H7 (cell line): Measurements from ENCODE around the gene AMBN. TPM values are rescaled to one million over a fixed set of nuclear protein-coding genes. Genes with fewer than 3 reads are reported as not detected.
"Not testable (repeated sequence)": the region's sequence is repeated elsewhere in the genome, so short reads cannot be mapped to it uniquely, and the experiment has no call there.

Experiments
- DNase-seq: peaks from one replicate; pipeline ENCODE4 v3.0.0; 2012
- H3K27me3 ChIP-seq: 2 replicates; pipeline ENCODE4 v1.6.0; 2011; ENCODE audit warnings: mild to moderate bottlenecking, low read length; ENCODE audit not compliant: control insufficient read depth, insufficient read depth
- H3K36me3 ChIP-seq: replicated peaks from 2 replicates; pipeline ENCODE4 v1.5.1; 2011; ENCODE audit warnings: low read length; ENCODE audit not compliant: control insufficient read depth, insufficient read depth
- H3K4me3 ChIP-seq: 2 replicates; pipeline ENCODE4 v1.5.1; 2011; ENCODE audit warnings: low read depth, mild to moderate bottlenecking, control low read depth, low read length, moderate library complexity; ENCODE audit not compliant: insufficient read depth
- total RNA-seq: library from RNA; depleted of rRNA; stranded (reverse); fragments of >200 nt; shearing (Covaris generic); gene quantifications from 2 replicates; pipeline ENCODE4 v1.2.3, GENCODE V29; 2014; rRNA removed

The AMBN gene
- total RNA-seq, 1 experiment from 2014 or later = not detected

- no peaks in the 10 kb centered on the region for H3K27me3 ChIP-seq
- DNase-seq = no peak
- H3K4me3 ChIP-seq = no peak overlapping the region
- H3K36me3 ChIP-seq = no peaks in the 10 kb centered on the region
These were observed 35.6 kb downstream of the AMBN start for GRCh38 chr4:70627620-70628019.

- Histone ChIP-seq H3K36me3 (no peaks in the 10 kb centered on the region), H3K4me3 (no peak within 1 kb of the TSS), H3K27me3 (no peaks in the 10 kb centered on the region)
- DNase-seq = no peak
These were observed 36.4 kb downstream of the AMBN start, which contains the start of gene ENAM for GRCh38 chr4:70628444-70628843. ENAM (plus strand) TSS chr4:70628744; CDS start chr4:70629501, 757 bp downstream.

- no peak for DNase-seq
- H3K4me3 ChIP-seq = no peak overlapping the region
- H3K36me3 ChIP-seq = no peaks in the 10 kb centered on the region
- H3K27me3 ChIP-seq = no peaks in the 10 kb centered on the region
These were observed 37.5 kb downstream of the AMBN start for GRCh38 chr4:70629469-70630090.

GRCh38 chr4:70630162-70630561 lies 38.1 kb downstream of the AMBN start:
- DNase-seq = no peak
- no peaks in the 10 kb centered on the region for H3K27me3 ChIP-seq
- H3K36me3 ChIP-seq = no peaks in the 10 kb centered on the region
- H3K4me3 ChIP-seq = no peak overlapping the region

GRCh38 chr4:70632028-70632427 lies 40.0 kb downstream of the AMBN start:
- no peak for DNase-seq
- Histone ChIP-seq H3K36me3 (no peaks in the 10 kb centered on the region), H3K27me3 (no peaks in the 10 kb centered on the region), H3K4me3 (no peak overlapping the region)

- H3K36me3 ChIP-seq = no peaks in the 10 kb centered on the region
- H3K27me3 ChIP-seq = no peaks in the 10 kb centered on the region
- DNase-seq = no peak
- no peak overlapping the region for H3K4me3 ChIP-seq
These were observed 42.4 kb downstream of the AMBN start for GRCh38 chr4:70634482-70634881.

- no peaks in the 10 kb centered on the region for H3K36me3 ChIP-seq
- H3K4me3 ChIP-seq = no peak overlapping the region
- no peaks in the 10 kb centered on the region for H3K27me3 ChIP-seq
- no peak for DNase-seq
These were observed 45.3 kb downstream of the AMBN start for GRCh38 chr4:70637239-70637913.

GRCh38 chr4:70640192-70640591 lies 48.1 kb downstream of the AMBN start:
- Histone ChIP-seq H3K27me3 (no peaks in the 10 kb centered on the region), H3K36me3 (no peaks in the 10 kb centered on the region), H3K4me3 (no peak overlapping the region)
- DNase-seq = no peak

GRCh38 chr4:70650741-70651140 lies 58.7 kb downstream of the AMBN start:
- H3K36me3 ChIP-seq, H3K27me3 ChIP-seq, H3K4me3 ChIP-seq, DNase-seq: not testable (repeated sequence)

GRCh38 chr4:70651864-70652506 lies 59.9 kb downstream of the AMBN start:
- Histone ChIP-seq H3K27me3 (no peaks in the 10 kb centered on the region), H3K4me3 (no peak overlapping the region), H3K36me3 (no peaks in the 10 kb centered on the region)
- peak; percentile 46 for DNase-seq

GRCh38 chr4:70654605-70655011 lies 62.6 kb downstream of the AMBN start:
- Histone ChIP-seq H3K36me3 (no peaks in the 10 kb centered on the region), H3K4me3 (no peak overlapping the region), H3K27me3 (no peaks in the 10 kb centered on the region)
- DNase-seq = no peak

Other genes with a start within 250 kb of the AMBN start
- not detected in 2 replicates for gene SMR3A, start 231.5 kb upstream of the AMBN start, total RNA-seq
- gene SMR3B, start 209.1 kb upstream of the AMBN start, total RNA-seq = not detected in 2 replicates
- gene OPRPN, start 194.3 kb upstream of the AMBN start, total RNA-seq = not detected in 2 replicates
- not detected in 2 replicates for gene MUC7, start 120.1 kb upstream of the AMBN start, total RNA-seq
- not detected in 2 replicates for gene AMTN, start 73.7 kb upstream of the AMBN start, total RNA-seq
- not detected in 2 replicates for gene ENAM, start 36.5 kb downstream of the AMBN start, total RNA-seq
- not detected in 2 replicates for gene JCHAIN, start 74.3 kb downstream of the AMBN start, total RNA-seq
- gene UTP3, start 96.3 kb downstream of the AMBN start, total RNA-seq = 11.5 and 12.3 TPM in 2 replicates
- 32.7 and 38.4 TPM in 2 replicates for gene RUFY3, start 129.7 kb downstream of the AMBN start, total RNA-seq
- gene GRSF1, start 247.6 kb downstream of the AMBN start, total RNA-seq = 132 and 147 TPM in 2 replicates